HG02981 (cell line): Measurements from ENCODE around the gene TAS2R8.
"Not testable (repeated sequence)": the region's sequence is repeated elsewhere in the genome, so short reads cannot be mapped to it uniquely, and the experiment has no call there.

ENCODE experiments used
- ATAC-seq: cut with Tn5 transposase; IDR thresholded peaks from one replicate; pipeline ENCODE4 v1.9.1; 2021; ENCODE audit warnings: mild to moderate bottlenecking, moderate library complexity; ENCODE audit not compliant: unreplicated experiment

TAS2R8 gene

DNA sequence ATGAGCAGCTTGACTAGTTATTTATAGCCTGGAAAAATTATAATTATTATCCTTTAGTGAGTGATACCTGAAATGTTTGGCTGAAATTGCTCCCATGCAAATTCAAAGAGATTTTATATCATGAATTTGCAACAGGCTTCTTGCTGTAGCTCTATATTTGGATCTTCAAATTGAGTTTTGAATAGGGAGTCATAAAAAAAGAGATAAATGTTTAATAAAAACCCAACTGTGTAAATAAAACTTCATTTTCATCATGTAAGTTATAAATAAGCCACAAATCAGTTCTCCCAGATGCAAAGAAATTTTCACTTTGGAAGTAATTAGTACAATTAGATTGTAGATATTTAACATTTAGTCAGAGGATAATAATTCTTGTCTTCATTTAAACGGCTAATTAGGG, at the start of gene TAS2R8:
Gene TAS2R8, minus strand, starts transcription at position 101 of the 400 bp plus-strand sequence. CDS start 306 bp downstream, outside the sequence.
- ATAC-seq: no peak

DNA sequence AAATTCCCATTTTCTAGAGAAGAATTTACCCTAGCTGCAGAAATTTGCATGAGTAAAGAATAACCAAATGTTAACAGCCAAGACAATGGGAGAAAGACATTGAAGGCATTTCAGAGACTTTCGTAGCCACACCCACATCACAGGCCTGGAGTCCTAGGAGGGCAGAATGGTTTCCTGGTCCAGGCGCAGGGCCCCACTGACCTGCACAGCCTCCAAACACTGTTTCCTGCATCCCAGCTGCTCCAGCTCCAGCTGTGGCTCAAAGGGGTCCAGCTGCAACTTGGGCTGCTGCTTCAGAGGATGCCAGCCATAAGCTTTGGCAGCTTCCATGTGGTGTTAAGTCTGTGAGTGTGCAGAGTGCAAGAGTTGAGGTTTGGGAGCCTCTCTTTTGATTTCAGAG, 48.7 kb upstream of the TAS2R8 start:
- ATAC-seq: no peak

GRCh38 chr12:10853776-10854175, 46.7 kb upstream of the TAS2R8 start:
- no peak for ATAC-seq

DNA sequence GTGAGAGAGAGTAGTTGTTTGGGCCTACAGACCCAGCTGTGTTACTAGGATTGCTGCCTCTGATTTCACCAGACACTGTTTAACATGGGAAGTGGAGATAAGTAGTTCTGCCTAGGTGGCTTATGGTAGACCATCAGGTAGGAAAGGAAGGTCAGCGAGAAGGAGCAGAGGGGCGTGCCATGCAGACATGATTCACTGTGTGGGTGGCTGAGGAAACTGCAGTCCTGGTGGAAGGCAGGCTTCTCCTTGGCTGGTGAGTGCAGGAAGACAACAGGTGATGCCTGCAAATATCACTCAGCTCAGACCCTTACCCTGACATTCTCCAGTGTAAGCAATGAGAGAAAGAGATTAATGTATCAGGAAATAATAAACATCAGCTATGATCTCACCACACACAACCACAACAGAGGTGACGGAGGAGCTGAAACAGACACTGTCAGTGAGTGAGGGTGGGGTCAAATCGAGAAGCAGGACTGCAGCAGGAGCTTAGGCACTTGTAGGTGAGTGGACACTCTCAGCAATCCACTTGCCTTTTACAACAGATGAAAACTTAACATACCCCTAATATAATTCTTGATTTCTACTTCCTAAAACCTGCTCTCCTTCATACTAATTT, 44.3 kb upstream of the TAS2R8 start:
- no peak for ATAC-seq

DNA sequence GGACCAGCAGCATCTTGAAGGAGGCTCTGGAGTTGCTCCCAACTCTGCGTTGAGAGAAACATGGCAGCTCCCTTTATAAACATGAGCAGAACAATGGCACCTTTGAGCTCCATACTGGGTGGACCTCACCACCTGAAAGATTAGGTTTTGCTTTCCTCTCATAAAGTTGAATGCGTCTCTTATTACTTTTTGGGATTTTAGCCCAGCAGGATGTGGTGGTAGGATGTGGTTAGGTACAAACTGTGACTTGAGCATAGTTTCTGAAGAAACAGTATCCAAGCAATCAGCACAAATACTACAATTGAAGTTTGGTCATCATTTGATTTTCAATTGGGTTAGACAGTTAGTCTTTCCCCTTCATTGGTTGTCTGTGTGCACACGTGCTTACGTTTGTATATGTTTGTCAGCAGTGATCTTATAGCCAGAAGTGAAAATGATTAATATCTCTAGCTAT, 42.4 kb upstream of the TAS2R8 start, which contains the start of gene PRR4:
Gene PRR4, minus strand, starts transcription at position 51 of the 454 bp plus-strand sequence. Its CDS starts 38 bp downstream, at position 13.
- ATAC-seq: peak; percentile 67

- ATAC-seq: no peak
Measured at GRCh38 chr12:10847744-10848143, 40.7 kb upstream of the TAS2R8 start.

- ATAC-seq: no peak
Measured at GRCh38 chr12:10842862-10843261, 35.8 kb upstream of the TAS2R8 start.

DNA sequence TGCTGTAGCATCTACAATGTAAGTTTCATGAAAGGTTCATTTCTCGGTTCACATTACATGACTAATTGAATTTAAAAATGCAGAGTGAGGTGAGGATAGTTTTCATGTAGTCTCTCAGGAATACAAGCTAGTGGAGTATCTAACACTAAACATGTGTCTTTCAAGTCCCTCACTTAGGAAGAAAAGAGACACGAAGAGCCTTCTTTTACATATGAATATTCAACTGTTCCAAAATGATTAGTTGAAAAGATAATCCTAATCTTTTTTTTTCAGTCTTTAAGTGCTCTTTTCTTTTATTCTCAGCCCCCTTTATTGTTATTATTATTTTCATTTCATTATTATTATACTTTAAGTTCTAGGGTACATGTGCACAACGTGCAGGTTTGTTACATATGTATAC, 31.4 kb upstream of the TAS2R8 start:
- no peak for ATAC-seq

DNA sequence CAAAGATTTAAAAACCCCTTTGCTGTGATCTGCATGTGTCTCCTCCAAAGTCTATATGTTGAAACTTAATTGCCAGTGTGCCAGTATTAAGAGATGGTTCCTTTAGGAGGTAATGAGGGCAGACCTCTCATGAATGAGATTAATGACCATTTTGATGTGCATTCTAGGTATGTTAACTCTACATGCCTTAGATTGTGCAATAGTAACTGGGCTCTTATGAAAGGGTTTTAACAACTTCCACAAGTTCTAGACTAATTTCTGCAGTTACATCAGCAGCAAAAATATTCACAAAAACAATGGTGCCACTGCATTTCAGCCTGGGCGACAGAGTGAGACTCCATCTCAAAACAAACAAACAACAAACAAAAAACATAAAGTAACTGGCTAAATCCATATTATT, 22.9 kb upstream of the TAS2R8 start:
- no peak for ATAC-seq

GRCh38 chr12:10826258-10826657, 19.2 kb upstream of the TAS2R8 start, which contains the start of gene TAS2R10:
TAS2R10 (minus strand) TSS chr12:10826358; CDS start chr12:10826269, 89 bp downstream.
- no peak for ATAC-seq

GRCh38 chr12:10824957-10825356, 17.9 kb upstream of the TAS2R8 start:
- ATAC-seq: no peak

GRCh38 chr12:10811883-10812536, 4.9 kb upstream of the TAS2R8 start:
- no peak for ATAC-seq

DNA sequence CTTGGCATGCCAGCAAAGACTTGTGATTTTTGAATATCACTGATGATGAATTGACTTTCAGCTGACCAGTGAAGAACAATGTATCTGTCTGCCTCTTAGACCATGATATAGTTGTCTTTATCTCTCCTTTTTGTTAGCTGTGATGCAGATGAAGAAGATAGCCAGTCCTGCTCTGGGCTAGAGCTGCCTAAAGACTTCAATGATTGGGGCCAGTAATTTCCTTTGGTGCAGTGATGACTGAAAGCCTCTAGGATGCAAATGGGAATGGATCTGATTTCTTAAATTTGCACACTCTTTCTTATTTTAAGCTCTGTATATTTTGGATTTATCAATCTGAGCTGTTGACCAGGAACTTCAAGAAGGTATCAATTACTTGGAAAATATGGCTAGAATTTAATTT, 3.0 kb upstream of the TAS2R8 start, which contains the start of gene TAS2R9:
Gene TAS2R9, minus strand, starts transcription at position 101 of the 400 bp plus-strand sequence. Its CDS starts 93 bp downstream, at position 8.
- no peak for ATAC-seq

DNA sequence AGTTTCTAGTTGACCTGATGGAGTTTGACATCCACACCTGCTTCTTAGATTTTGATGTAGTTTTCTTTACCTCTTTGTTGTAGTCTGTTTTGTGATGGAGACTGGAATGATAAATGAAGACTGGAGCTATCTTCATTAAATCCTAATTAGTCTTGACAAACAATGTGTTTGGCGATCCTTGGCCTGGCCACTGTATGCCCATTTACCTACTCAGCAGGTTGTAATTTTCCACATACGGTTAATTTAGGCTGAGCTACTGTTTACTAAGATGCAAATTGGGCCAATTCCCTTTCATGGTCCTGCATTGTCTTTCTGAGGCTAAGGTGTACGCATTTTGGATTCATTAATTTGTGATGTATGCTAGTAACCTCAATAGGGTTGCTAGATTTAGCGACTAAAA, 4.5 kb downstream of the TAS2R8 start, which contains the start of gene TAS2R7:
Gene TAS2R7, minus strand, starts transcription at position 41 of the 400 bp plus-strand sequence. CDS start 57 bp downstream, outside the sequence.
- ATAC-seq: no peak

- ATAC-seq: no peak
Measured at GRCh38 chr12:10801741-10802140, 5.3 kb downstream of the TAS2R8 start.

- no peak for ATAC-seq
Measured at GRCh38 chr12:10794222-10794621, 12.9 kb downstream of the TAS2R8 start.

DNA sequence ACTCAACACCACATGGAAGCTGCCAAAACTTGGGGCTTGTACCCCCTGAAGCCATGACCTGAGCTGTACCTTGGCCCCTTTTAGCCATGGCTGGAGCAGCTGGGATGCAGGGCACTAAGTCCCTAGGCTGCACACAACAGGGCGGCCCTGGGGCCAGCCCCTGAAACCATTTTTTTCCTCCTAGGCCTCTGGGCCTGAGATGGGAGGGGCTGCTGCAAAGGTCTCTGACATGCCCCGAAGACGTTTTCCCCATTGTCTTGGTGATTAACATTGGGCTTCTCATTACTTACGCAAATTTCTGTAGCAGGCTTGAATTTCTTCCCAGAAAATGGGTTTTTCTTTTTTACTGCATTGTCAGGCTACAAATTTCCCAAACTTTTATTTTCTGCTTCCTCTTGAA, 15.3 kb downstream of the TAS2R8 start:
- not testable (repeated sequence) for ATAC-seq

- no peak for ATAC-seq
Measured at GRCh38 chr12:10783252-10783651, 23.8 kb downstream of the TAS2R8 start.

DNA sequence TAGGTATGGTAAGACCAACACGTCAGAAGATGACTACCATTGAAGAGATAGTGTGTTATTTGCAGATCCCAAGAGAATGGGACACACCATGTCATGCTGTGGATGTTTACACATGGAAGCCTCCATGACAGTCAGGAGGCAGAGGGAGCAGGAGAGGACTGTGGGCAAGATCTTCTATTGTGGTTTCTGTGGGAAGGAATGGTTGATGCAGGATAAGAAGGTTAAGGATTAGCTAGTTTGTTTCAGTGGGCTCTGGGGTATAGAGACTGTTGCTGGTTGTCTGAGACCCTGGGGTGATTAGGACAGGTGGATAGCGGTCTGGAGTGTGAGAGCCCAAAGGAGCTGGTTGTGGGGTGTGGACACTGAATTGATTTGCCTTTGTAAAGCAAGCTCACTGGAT, 28.0 kb downstream of the TAS2R8 start:
- ATAC-seq: no peak

- ATAC-seq: no peak
Measured at GRCh38 chr12:10771132-10771733, 35.9 kb downstream of the TAS2R8 start.

- no peak for ATAC-seq
Measured at GRCh38 chr12:10759657-10760056, 47.4 kb downstream of the TAS2R8 start.

GRCh38 chr12:10756194-10756593, 50.9 kb downstream of the TAS2R8 start:
- ATAC-seq: no peak
